BLaER1 (cell line): Measurements from ENCODE around the gene FERMT3.

Source experiments
- H3K27ac ChIP-seq: shearing (Covaris generic); formaldehyde crosslinking; 2 replicates; pipeline ENCODE4 v1.8.1; 2022
- H3K27me3 ChIP-seq: shearing (Covaris generic); formaldehyde crosslinking; 2 replicates; pipeline ENCODE4 v1.8.1; 2022
- H3K36me3 ChIP-seq: shearing (Covaris generic); formaldehyde crosslinking; 2 replicates; pipeline ENCODE4 v1.8.1; 2022
- H3K4me1 ChIP-seq: shearing (Covaris generic); formaldehyde crosslinking; 2 replicates; pipeline ENCODE4 v1.8.1; 2022
- H3K4me2 ChIP-seq: shearing (Covaris generic); formaldehyde crosslinking; 2 replicates; pipeline ENCODE4 v1.8.1; 2022
- H3K4me3 ChIP-seq: shearing (Covaris generic); formaldehyde crosslinking; 2 replicates; pipeline ENCODE4 v1.8.1; 2022
- H3K9ac ChIP-seq: shearing (Covaris generic); formaldehyde crosslinking; 2 replicates; pipeline ENCODE4 v1.8.1; 2022
- H3K9me3 ChIP-seq: shearing (Covaris generic); formaldehyde crosslinking; 2 replicates; pipeline ENCODE4 v1.8.1; 2022
- H4K20me1 ChIP-seq: shearing (Covaris generic); formaldehyde crosslinking; 2 replicates; pipeline ENCODE4 v1.8.1; 2022
- Cebpa-rat ChIP-seq: shearing (Covaris generic); IDR thresholded peaks from 2 replicates; pipeline ENCODE4 v1.8.1; 2022

The FERMT3 gene

GRCh38 chr11:64251016-64251752, 44.7 kb downstream of the FERMT3 start, which contains the start of gene PLCB3:
Gene PLCB3 (plus strand): TSS chr11:64251530. CDS start chr11:64251650, 120 bp downstream.
- H3K9me3 ChIP-seq = no peaks in the 10 kb centered on the region
- peaks cover 22% of the 10 kb centered on the region for H3K36me3 ChIP-seq
- H3K4me3 ChIP-seq = peak within 1 kb of the TSS; percentile 92
- H3K4me1 ChIP-seq = peaks cover 66% of the 10 kb centered on the region
- peak within 1 kb of the TSS; percentile 97 for H3K4me2 ChIP-seq
- H4K20me1 ChIP-seq = peaks cover 33% of the 10 kb centered on the region
- TF ChIP-seq Cebpa-rat = no peak
- H3K9ac ChIP-seq = peak within 1 kb of the TSS; percentile 86
- peak within 1 kb of the TSS; percentile 97 for H3K27ac ChIP-seq
- H3K27me3 ChIP-seq = no peaks in the 10 kb centered on the region

GRCh38 chr11:64251753-64252002, 45.2 kb downstream of the FERMT3 start:
- TF ChIP-seq Cebpa-rat = no peak
- Histone ChIP-seq H3K27me3 (no peaks in the 10 kb centered on the region), H3K4me1 (peaks cover 66% of the 10 kb centered on the region), H3K9ac (peak overlapping the region; percentile 86), H3K9me3 (no peaks in the 10 kb centered on the region), H4K20me1 (peaks cover 33% of the 10 kb centered on the region), H3K4me3 (peak overlapping the region; percentile 92), H3K27ac (peak overlapping the region; percentile 97), H3K36me3 (peaks cover 27% of the 10 kb centered on the region), H3K4me2 (peak overlapping the region; percentile 97)

GRCh38 chr11:64252003-64252872, 45.7 kb downstream of the FERMT3 start:
- Histone ChIP-seq H4K20me1 (peaks cover 33% of the 10 kb centered on the region), H3K4me2 (peak overlapping the region; percentile 97), H3K36me3 (peaks cover 33% of the 10 kb centered on the region), H3K4me1 (peaks cover 66% of the 10 kb centered on the region), H3K27me3 (no peaks in the 10 kb centered on the region), H3K9me3 (no peaks in the 10 kb centered on the region), H3K4me3 (peak overlapping the region; percentile 92), H3K9ac (peak overlapping the region; percentile 86), H3K27ac (peak overlapping the region; percentile 97)
- no peak for TF ChIP-seq Cebpa-rat

- H4K20me1 ChIP-seq = peaks cover 33% of the 10 kb centered on the region
- H3K4me3 ChIP-seq = peak overlapping the region; percentile 92
- H3K4me2 ChIP-seq = peak overlapping the region; percentile 97
- H3K27me3 ChIP-seq = no peaks in the 10 kb centered on the region
- H3K4me1 ChIP-seq = peaks cover 58% of the 10 kb centered on the region
- TF ChIP-seq Cebpa-rat = no peak
- peak overlapping the region; percentile 86; the same call in 1 of the 2 replicates for H3K9ac ChIP-seq
- H3K36me3 ChIP-seq = peaks cover 41% of the 10 kb centered on the region
- no peaks in the 10 kb centered on the region for H3K9me3 ChIP-seq
- no peak overlapping the region for H3K27ac ChIP-seq
Measured at GRCh38 chr11:64253043-64253442, 46.5 kb downstream of the FERMT3 start.

- peak overlapping the region; percentile 97 for H3K4me2 ChIP-seq
- peak overlapping the region; percentile 86; the same call in 1 of the 2 replicates for H3K9ac ChIP-seq
- peak overlapping the region; percentile 92; the same call in 1 of the 2 replicates for H3K4me3 ChIP-seq
- no peaks in the 10 kb centered on the region for H3K9me3 ChIP-seq
- peaks cover 54% of the 10 kb centered on the region for H3K4me1 ChIP-seq
- no peaks in the 10 kb centered on the region for H3K27me3 ChIP-seq
- peaks cover 45% of the 10 kb centered on the region for H3K36me3 ChIP-seq
- peak overlapping the region; percentile 45 for H3K27ac ChIP-seq
- peaks cover 33% of the 10 kb centered on the region for H4K20me1 ChIP-seq
- TF ChIP-seq Cebpa-rat = no peak
Measured at GRCh38 chr11:64253481-64253880, 47.0 kb downstream of the FERMT3 start.

- H3K4me3 ChIP-seq = no peak overlapping the region
- peak overlapping the region; percentile 45; the same call in 1 of the 2 replicates for H3K27ac ChIP-seq
- no peak for TF ChIP-seq Cebpa-rat
- H3K9ac ChIP-seq = peak overlapping the region; percentile 86; the same call in 1 of the 2 replicates
- H3K4me1 ChIP-seq = peaks cover 46% of the 10 kb centered on the region
- H3K9me3 ChIP-seq = no peaks in the 10 kb centered on the region
- no peaks in the 10 kb centered on the region for H3K27me3 ChIP-seq
- peak overlapping the region; percentile 97 for H3K4me2 ChIP-seq
- peaks cover 33% of the 10 kb centered on the region for H4K20me1 ChIP-seq
- peaks cover 54% of the 10 kb centered on the region for H3K36me3 ChIP-seq
Measured at GRCh38 chr11:64254326-64254725, 47.8 kb downstream of the FERMT3 start.

- Histone ChIP-seq H3K4me2 (no peak overlapping the region), H3K27me3 (no peaks in the 10 kb centered on the region), H4K20me1 (peaks cover 33% of the 10 kb centered on the region), H3K4me1 (peaks cover 35% of the 10 kb centered on the region), H3K4me3 (no peak overlapping the region), H3K9ac (no peak overlapping the region), H3K36me3 (peaks cover 65% of the 10 kb centered on the region), H3K27ac (no peak overlapping the region), H3K9me3 (no peaks in the 10 kb centered on the region)
- TF ChIP-seq Cebpa-rat = no peak
Measured at GRCh38 chr11:64255135-64256128, 48.9 kb downstream of the FERMT3 start.

- no peak overlapping the region for H3K4me2 ChIP-seq
- no peak overlapping the region for H3K4me3 ChIP-seq
- H3K27me3 ChIP-seq = no peaks in the 10 kb centered on the region
- H3K9ac ChIP-seq = no peak overlapping the region
- H3K27ac ChIP-seq = no peak overlapping the region
- no peaks in the 10 kb centered on the region for H3K9me3 ChIP-seq
- peaks cover 71% of the 10 kb centered on the region for H3K36me3 ChIP-seq
- no peak for TF ChIP-seq Cebpa-rat
- H4K20me1 ChIP-seq = peaks cover 33% of the 10 kb centered on the region
- H3K4me1 ChIP-seq = peaks cover 28% of the 10 kb centered on the region
Measured at GRCh38 chr11:64256300-64256699, 49.8 kb downstream of the FERMT3 start.

GRCh38 chr11:64258356-64258755, 51.8 kb downstream of the FERMT3 start:
- no peak for TF ChIP-seq Cebpa-rat
- no peak overlapping the region for H3K4me3 ChIP-seq
- peaks cover 18% of the 10 kb centered on the region for H4K20me1 ChIP-seq
- no peak overlapping the region for H3K4me2 ChIP-seq
- H3K4me1 ChIP-seq = peaks cover 19% of the 10 kb centered on the region
- no peaks in the 10 kb centered on the region for H3K27me3 ChIP-seq
- no peak overlapping the region for H3K9ac ChIP-seq
- H3K27ac ChIP-seq = no peak overlapping the region
- no peaks in the 10 kb centered on the region for H3K9me3 ChIP-seq
- H3K36me3 ChIP-seq = peaks cover 92% of the 10 kb centered on the region
